HL-60/S4 treated with retinoic acid at 250 ng/mL for 4 days and 3 days (cell line): ENCODE results near the gene PSMD14.
"Not testable (repeated sequence)": the region's sequence is repeated elsewhere in the genome, so short reads cannot be mapped to it uniquely, and the experiment has no call there.

Experiments used
- in situ Hi-C: fragments of 300-500 bp; cut with MboI; formaldehyde crosslinking; loops from 2 replicates; pipeline ENCODE4 v1.7.0; 2022; ENCODE audit warnings: low sequenced_read_pairs

The PSMD14 gene

DNA sequence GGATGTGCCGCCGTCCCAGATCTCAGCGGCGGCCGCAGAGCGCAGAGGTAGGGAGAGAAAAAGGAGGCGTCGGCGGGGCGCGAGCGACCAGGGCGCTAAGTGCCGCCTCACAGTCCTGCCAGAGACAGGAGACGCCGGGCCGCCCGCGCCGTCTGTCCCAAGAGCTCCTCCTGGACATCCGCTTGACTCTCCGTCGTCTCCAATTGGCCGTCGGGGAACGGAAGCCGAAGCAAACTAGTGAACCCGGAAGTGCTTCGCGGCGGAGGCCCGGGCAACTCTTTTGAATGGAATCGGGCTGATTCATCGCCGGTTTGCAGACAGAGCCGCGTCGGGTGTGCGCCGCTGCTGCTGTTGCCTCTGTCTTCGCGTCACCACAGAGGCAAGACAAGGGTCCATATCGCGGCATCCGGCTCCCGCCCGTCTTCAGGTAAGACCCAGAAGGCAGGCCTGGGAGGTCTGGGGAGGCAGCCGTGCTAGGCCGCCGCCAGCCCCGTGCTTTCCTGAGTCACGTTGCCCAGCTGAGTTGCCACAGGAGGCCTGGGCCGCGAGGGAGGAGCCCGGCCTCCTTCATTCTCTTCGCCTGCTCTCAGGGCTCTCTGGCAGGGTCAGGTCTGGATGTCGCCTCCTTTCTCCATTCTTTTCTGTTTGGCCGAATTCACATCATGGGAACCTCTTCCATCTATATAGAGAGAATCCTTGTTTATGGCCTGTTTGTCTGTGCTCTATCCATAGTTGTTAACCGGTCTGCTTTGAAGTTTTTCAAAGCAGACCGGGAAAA, at the start of gene PSMD14:
PSMD14 (plus strand) TSS at position 248 of the 778 bp plus-strand sequence. CDS start 10,401 bp downstream, outside the sequence.
- in situ Hi-C loops: no loop called here

GRCh38 chr2:161265874-161266273, 42.4 kb upstream of the PSMD14 start:
- in situ Hi-C loops: no loop called here

- in situ Hi-C loops: no loop called here
Observed at GRCh38 chr2:161269111-161269510, 39.1 kb upstream of the PSMD14 start.

- in situ Hi-C loops: no loop called here
Observed at GRCh38 chr2:161273038-161273760, 35.0 kb upstream of the PSMD14 start.

- in situ Hi-C loops: not testable (repeated sequence)
Observed at GRCh38 chr2:161278564-161279229, 29.5 kb upstream of the PSMD14 start.

GRCh38 chr2:161279230-161279815, 28.9 kb upstream of the PSMD14 start:
- in situ Hi-C loops: not testable (repeated sequence)

GRCh38 chr2:161280906-161281323, 27.3 kb upstream of the PSMD14 start:
- in situ Hi-C loops: not testable (repeated sequence)

DNA sequence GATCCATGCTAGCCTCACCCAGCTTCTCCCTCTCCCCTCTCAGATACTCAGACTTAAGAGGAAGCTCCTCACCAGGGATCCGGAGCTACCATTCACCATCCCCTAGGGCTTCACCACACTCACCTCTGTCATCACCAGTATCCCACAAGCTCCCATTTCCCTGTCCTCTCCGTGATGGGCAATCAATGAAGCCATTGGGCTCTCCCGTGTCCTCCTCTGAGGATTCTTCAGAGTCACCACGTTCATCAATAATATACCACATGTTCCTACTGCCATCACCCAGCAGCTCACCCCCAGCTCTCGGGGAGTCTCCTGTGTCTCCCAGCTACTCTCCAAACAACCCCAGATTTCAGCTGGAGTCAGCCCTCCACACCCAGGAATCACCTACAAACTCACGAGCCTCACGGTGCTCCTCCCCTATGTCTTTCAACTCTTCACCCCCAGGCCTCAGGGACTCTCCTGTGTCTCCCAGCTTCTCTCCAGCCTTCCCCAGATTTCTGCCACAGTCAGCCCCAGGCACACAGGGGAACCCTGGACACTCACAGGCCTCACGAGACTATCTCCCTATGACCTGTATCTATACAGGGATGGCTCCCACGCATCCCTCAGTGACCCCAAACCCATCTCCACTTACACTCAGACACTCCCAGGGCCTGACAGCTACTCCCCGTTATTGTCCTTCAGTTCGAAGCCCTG, 26.5 kb upstream of the PSMD14 start:
- in situ Hi-C loops: not testable (repeated sequence)

GRCh38 chr2:161282311-161282644, 25.9 kb upstream of the PSMD14 start:
- in situ Hi-C loops: not testable (repeated sequence)

- in situ Hi-C loops: no loop called here
Observed at GRCh38 chr2:161283926-161284325, 24.3 kb upstream of the PSMD14 start.

DNA sequence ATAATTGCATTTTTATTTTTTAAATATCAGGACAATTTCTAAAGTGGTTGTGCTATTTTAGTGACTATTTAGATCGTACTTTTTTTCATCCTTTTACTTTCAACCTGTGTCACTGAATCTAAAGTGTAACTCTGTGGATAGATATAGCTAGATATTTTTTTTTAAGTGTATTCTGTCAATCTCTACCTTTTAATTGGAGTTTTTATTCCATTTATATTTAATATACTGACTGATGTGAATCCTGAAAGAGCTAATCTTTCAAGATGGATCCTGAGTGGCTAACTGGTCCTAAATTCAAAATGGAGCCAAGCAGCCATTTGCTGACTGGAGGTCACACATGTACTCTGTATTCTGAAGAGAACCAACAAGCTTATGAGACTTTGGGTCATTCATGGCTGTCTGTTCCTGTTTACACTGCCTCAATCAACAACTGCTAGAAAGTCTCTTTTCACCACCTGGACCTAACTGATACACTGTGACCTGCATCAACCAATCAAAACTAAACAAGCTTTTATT, 4.6 kb upstream of the PSMD14 start:
- in situ Hi-C loops: no loop called here

DNA sequence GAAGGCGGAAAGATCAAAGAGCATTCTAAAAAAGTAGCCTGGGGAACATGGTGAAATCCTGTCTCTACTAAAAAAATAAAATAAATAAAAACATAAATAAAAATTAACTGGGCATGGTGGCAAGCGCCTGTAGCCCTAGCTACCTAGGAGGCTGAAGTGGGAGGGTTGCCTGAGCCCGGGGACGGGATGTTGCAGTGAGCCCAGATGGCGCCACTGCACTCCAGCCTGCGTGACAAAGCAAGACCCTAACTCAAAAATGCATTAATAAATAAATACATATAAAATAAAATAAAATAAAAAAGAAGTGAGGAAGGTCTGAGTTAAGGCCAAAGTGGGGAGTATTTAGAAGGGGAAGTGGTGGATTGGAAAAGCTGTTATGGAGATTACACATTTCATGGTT, 1.3 kb upstream of the PSMD14 start:
- in situ Hi-C loops: no loop called here

DNA sequence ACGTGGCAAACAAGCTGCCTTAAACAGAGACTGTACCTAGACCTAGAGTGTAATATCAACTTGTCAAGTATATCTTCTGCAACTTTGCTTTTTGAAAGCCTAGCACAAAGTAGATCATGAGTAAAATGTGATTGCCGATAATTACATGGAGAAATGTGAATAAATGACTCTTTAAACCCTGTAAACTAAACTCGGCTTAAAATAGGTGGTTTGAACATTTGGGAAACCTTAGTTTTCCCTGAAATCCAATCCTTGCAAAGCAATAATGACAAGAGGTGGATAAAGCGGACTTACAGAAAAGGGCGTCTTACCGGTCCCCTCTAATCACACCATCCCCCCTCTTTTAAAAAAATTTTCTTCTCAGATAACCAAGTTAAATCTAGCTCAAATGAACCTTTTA, 549 bp upstream of the PSMD14 start:
- in situ Hi-C loops: no loop called here

- in situ Hi-C loops: no loop called here
Observed at GRCh38 chr2:161312996-161313395, 4.8 kb downstream of the PSMD14 start.

GRCh38 chr2:161315380-161315779, 7.2 kb downstream of the PSMD14 start:
- in situ Hi-C loops: no loop called here

GRCh38 chr2:161316701-161317100, 8.5 kb downstream of the PSMD14 start:
- in situ Hi-C loops: no loop called here

DNA sequence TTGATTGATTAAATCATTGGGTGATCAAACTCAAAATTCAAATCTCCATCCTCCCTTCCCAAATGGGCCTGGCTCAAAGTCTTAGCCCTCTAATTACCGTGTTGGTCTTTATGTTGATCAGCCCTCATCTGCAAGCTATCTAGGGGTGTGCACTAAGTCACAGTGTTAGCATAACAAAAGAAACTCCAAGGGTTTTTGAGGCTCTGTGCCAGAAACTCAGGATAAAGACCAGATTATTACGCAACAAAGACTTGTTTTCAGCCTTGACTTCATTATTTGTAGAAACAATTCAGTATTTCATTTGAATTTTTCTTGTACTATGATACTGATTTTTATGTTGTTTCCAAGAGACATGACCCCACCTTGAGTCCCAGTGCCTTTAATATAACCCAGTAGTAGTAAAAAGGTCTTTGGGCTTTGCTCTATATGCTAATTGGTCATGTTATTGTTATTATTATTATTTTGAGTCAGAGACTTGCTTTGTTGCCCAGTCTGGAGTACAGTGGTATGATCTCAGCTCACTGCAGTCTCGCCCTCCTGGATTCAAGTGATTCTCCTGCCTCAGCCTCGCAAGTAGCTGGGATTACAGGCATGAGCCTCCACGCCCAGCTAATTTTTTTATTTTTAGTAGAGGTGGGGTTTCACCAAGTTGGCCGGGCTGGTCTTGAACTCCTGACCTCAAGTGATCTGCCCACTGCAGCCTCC, 13.9 kb downstream of the PSMD14 start:
- in situ Hi-C loops: no loop called here

DNA sequence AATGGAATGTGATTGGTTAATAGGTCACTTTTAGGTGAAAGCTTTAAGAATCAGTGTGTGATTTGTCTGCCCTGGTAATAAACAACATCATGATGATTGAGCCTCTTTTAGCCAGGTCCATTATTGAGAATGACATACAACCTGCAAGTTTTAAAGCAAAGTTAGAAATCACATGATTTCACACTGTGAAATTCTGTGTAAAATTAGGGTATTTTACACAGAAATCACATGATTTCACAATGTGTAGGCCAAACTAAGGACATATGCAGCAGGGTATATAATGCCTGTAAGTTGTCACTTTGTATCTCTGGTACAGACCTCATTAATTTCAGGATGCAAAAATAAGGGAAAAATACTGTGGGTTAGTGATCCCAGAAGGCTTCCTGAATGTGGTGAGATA, 16.7 kb downstream of the PSMD14 start:
- in situ Hi-C loops: no loop called here

GRCh38 chr2:161327582-161327981, 19.4 kb downstream of the PSMD14 start:
- in situ Hi-C loops: no loop called here

- in situ Hi-C loops: no loop called here
Observed at GRCh38 chr2:161332371-161332967, 24.2 kb downstream of the PSMD14 start.
